ENCODE results near the gene ITPR3.

Gene ITPR3

GRCh38 chr6:33683576-33684427, 62.7 kb downstream of the ITPR3 start:
- no peak overlapping the region for H3K27ac ChIP-seq
- no peak for DNase-seq (ENCODE audit: low read depth, low spot score)

GRCh38 chr6:33684428-33684896, 63.3 kb downstream of the ITPR3 start:
- DNase-seq (ENCODE audit: low read depth, low spot score): no peak
- H3K27ac ChIP-seq: no peak overlapping the region

GRCh38 chr6:33684983-33685382, 63.9 kb downstream of the ITPR3 start:
- H3K27ac ChIP-seq: no peak overlapping the region
- DNase-seq (ENCODE audit: low read depth, low spot score): no peak

GRCh38 chr6:33685411-33686224, 64.5 kb downstream of the ITPR3 start:
- no peak overlapping the region for H3K27ac ChIP-seq
- no peak for DNase-seq (ENCODE audit: low read depth, low spot score)

GRCh38 chr6:33686225-33686924, 65.3 kb downstream of the ITPR3 start:
- no peak for DNase-seq (ENCODE audit: low read depth, low spot score)
- no peak overlapping the region for H3K27ac ChIP-seq

GRCh38 chr6:33686981-33687975, 66.2 kb downstream of the ITPR3 start:
- no peak overlapping the region for H3K27ac ChIP-seq
- DNase-seq (ENCODE audit: low read depth, low spot score): no peak

GRCh38 chr6:33688006-33688405, 66.9 kb downstream of the ITPR3 start:
- H3K27ac ChIP-seq: no peak overlapping the region
- DNase-seq (ENCODE audit: low read depth, low spot score): no peak

GRCh38 chr6:33688451-33689147, 67.5 kb downstream of the ITPR3 start:
- no peak for DNase-seq (ENCODE audit: low read depth, low spot score)
- no peak overlapping the region for H3K27ac ChIP-seq

GRCh38 chr6:33689148-33689494, 68.0 kb downstream of the ITPR3 start:
- DNase-seq (ENCODE audit: low read depth, low spot score): no peak
- H3K27ac ChIP-seq: no peak overlapping the region

GRCh38 chr6:33689879-33690278, 68.8 kb downstream of the ITPR3 start:
- DNase-seq (ENCODE audit: low read depth, low spot score): no peak

GRCh38 chr6:33690766-33691165, 69.6 kb downstream of the ITPR3 start:
- DNase-seq (ENCODE audit: low read depth, low spot score): no peak
- no peak overlapping the region for H3K27ac ChIP-seq

More at GRCh38 chr6:33689879-33690278, 68.8 kb downstream of the ITPR3 start:
- H3K27ac ChIP-seq: no peak overlapping the region

GRCh38 chr6:33691456-33692077, 70.4 kb downstream of the ITPR3 start:
- no peak for DNase-seq (ENCODE audit: low read depth, low spot score)
- H3K27ac ChIP-seq: no peak overlapping the region

GRCh38 chr6:33692078-33692759, 71.1 kb downstream of the ITPR3 start:
- DNase-seq (ENCODE audit: low read depth, low spot score): no peak
- no peak overlapping the region for H3K27ac ChIP-seq

- no peak for DNase-seq (ENCODE audit: low read depth, low spot score)
- H3K27ac ChIP-seq: peak overlapping the region; percentile 88
Observed at GRCh38 chr6:33692760-33693158, 71.6 kb downstream of the ITPR3 start.

- no peak for DNase-seq (ENCODE audit: low read depth, low spot score)
- H3K27ac ChIP-seq: peak overlapping the region; percentile 88
Observed at GRCh38 chr6:33693186-33694105, 72.3 kb downstream of the ITPR3 start.

GRCh38 chr6:33694401-33694931, 73.3 kb downstream of the ITPR3 start:
- peak overlapping the region; percentile 88 for H3K27ac ChIP-seq
- peak; percentile 45 for DNase-seq (ENCODE audit: low read depth, low spot score)

GRCh38 chr6:33694977-33695376, 73.9 kb downstream of the ITPR3 start:
- H3K27ac ChIP-seq: peak overlapping the region; percentile 88
- no peak for DNase-seq (ENCODE audit: low read depth, low spot score)

Data from epithelial cell of prostate (primary cell).